Stimulated activated naive CD4-positive, alpha-beta T cell treated with Interleukin-2 at 50 U/mL for 16 hours (primary cell): ENCODE data around the gene VWCE.
A peak's percentile ranks its signal among the peaks of the same experiment; 100 is the strongest.
"Not testable (repeated sequence)": the region's sequence is repeated elsewhere in the genome, so short reads cannot be mapped to it uniquely, and the experiment has no call there.

Experiments
- DNase-seq: peaks from one replicate; lab custom pipeline; 2025; lab: John Stamatoyannopoulos, UW

VWCE gene

GRCh38 chr11:61254403-61255025 is 40.6 kb downstream of the VWCE start:
- DNase-seq, result peak; percentile 33

- DNase-seq, result not testable (repeated sequence)
Measured at GRCh38 chr11:61252332-61252731, 42.8 kb downstream of the VWCE start.

GRCh38 chr11:61250796-61251765 is 44.0 kb downstream of the VWCE start:
- DNase-seq, result not testable (repeated sequence)

- not testable (repeated sequence) for DNase-seq
Measured at GRCh38 chr11:61249201-61249600, 45.9 kb downstream of the VWCE start.

- not testable (repeated sequence) for DNase-seq
Measured at GRCh38 chr11:61248071-61248470, 47.0 kb downstream of the VWCE start.

- not testable (repeated sequence) for DNase-seq
Measured at GRCh38 chr11:61245284-61245964, 49.7 kb downstream of the VWCE start.

GRCh38 chr11:61241526-61241925 is 53.6 kb downstream of the VWCE start:
- DNase-seq, result not testable (repeated sequence)

- not testable (repeated sequence) for DNase-seq
Measured at GRCh38 chr11:61240875-61241274, 54.2 kb downstream of the VWCE start, which contains the start of gene PGA5. PGA5 (plus strand) TSS chr11:61241175; CDS start chr11:61241227, 52 bp downstream.

- DNase-seq, result not testable (repeated sequence)
Measured at GRCh38 chr11:61240288-61240687, 54.8 kb downstream of the VWCE start.

GRCh38 chr11:61237130-61237529 is 58.0 kb downstream of the VWCE start:
- DNase-seq, result not testable (repeated sequence)

GRCh38 chr11:61232548-61233145 is 62.5 kb downstream of the VWCE start:
- not testable (repeated sequence) for DNase-seq

GRCh38 chr11:61231585-61231984 is 63.5 kb downstream of the VWCE start:
- not testable (repeated sequence) for DNase-seq

GRCh38 chr11:61231033-61231432 is 64.1 kb downstream of the VWCE start:
- not testable (repeated sequence) for DNase-seq

GRCh38 chr11:61229458-61229857 is 65.7 kb downstream of the VWCE start:
- not testable (repeated sequence) for DNase-seq

- not testable (repeated sequence) for DNase-seq
Measured at GRCh38 chr11:61226457-61227137, 68.5 kb downstream of the VWCE start.

- DNase-seq, result not testable (repeated sequence)
Measured at GRCh38 chr11:61222692-61223091, 72.4 kb downstream of the VWCE start.

- DNase-seq, result not testable (repeated sequence)
Measured at GRCh38 chr11:61222047-61222446, 73.1 kb downstream of the VWCE start, which contains the start of gene PGA4. PGA4 (plus strand) TSS chr11:61222347; CDS start chr11:61222401, 54 bp downstream.

GRCh38 chr11:61219016-61219415 is 76.1 kb downstream of the VWCE start:
- not testable (repeated sequence) for DNase-seq

GRCh38 chr11:61218306-61218705 is 76.8 kb downstream of the VWCE start:
- not testable (repeated sequence) for DNase-seq

GRCh38 chr11:61213711-61214324 is 81.3 kb downstream of the VWCE start:
- not testable (repeated sequence) for DNase-seq
